ENCODE measurements around the gene PTGER1. TPM values are rescaled to one million over a fixed set of nuclear protein-coding genes. Genes with fewer than 3 reads are reported as not detected.

The PTGER1 gene
- total and polyA plus RNA-seq, 9 of the 15 experiments (the other 6 are each of a cell fraction or from before 2014, with no cell fraction given) = 0.06 to 0.36 (median 0.31) TPM; not detected in 5

- no peak for TF ChIP-seq AFF4 (CRISPR knock-in tag; IDR thresholded peaks at IDR 0.05)
- TF ChIP-seq, protein P1, sequence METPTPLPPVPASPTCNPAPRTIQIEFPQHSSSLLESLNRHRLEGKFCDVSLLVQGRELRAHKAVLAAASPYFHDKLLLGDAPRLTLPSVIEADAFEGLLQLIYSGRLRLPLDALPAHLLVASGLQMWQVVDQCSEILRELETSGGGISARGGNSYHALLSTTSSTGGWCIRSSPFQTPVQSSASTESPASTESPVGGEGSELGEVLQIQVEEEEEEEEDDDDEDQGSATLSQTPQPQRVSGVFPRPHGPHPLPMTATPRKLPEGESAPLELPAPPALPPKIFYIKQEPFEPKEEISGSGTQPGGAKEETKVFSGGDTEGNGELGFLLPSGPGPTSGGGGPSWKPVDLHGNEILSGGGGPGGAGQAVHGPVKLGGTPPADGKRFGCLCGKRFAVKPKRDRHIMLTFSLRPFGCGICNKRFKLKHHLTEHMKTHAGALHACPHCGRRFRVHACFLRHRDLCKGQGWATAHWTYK (CRISPR knock-in tag; IDR thresholded peaks at IDR 0.05) = 0 out of 2 replicates have a peak, but pooled peaks have one; percentile 65
- no peak for TF ChIP-seq SRSF3 (IDR thresholded peaks at IDR 0.05; ENCODE audit: insufficient read depth, low read length)
- TF ChIP-seq IFI16 (CRISPR knock-in tag; IDR thresholded peaks at IDR 0.05) = no peak
- TF ChIP-seq SMAD4 (CRISPR knock-in tag; conservative IDR thresholded peaks at IDR 0.05) = peak; percentile 39; the same call in 1 of the 2 replicates
- TF ChIP-seq IRF2 (CRISPR knock-in tag; IDR thresholded peaks at IDR 0.05) = no peak
- no peak for TF ChIP-seq CREBBP (IDR thresholded peaks at IDR 0.05; ENCODE audit: low read depth, low read length)
- TF ChIP-seq U2AF2 (optimal IDR thresholded peaks at IDR 0.05; ENCODE audit: low read depth, low read length) = no peak
- TF ChIP-seq L3MBTL2 (IDR thresholded peaks at IDR 0.05) = peak; percentile 88
- TF ChIP-seq MCM2 (IDR thresholded peaks at IDR 0.05; ENCODE audit: low read depth) = no peak
- TF ChIP-seq TBP (optimal IDR thresholded peaks at IDR 0.05; ENCODE audit: low read depth, low read length) = no peak
- TF ChIP-seq RBM15 (IDR thresholded peaks at IDR 0.05; ENCODE audit: insufficient read depth, low read length) = no peak
- no peak for TF ChIP-seq ZNF384 (IDR thresholded peaks at IDR 0.05; ENCODE audit: low read depth, low read length)
- no peak for TF ChIP-seq TAF7 (tag; IDR thresholded peaks at IDR 0.05)
- no peak for TF ChIP-seq ZNF551 (CRISPR knock-in tag; IDR thresholded peaks at IDR 0.05)
- TF ChIP-seq RBM17 (IDR thresholded peaks at IDR 0.05; ENCODE audit: borderline replicate concordance, low read depth, low read length) = no peak
- TF ChIP-seq ZNF707 (CRISPR knock-in tag; conservative IDR thresholded peaks at IDR 0.05) = no peak
- TF ChIP-seq ZNF592 (IDR thresholded peaks at IDR 0.05) = 0 out of 2 replicates have a peak, but pooled peaks have one; percentile 24
- TF ChIP-seq POLR3A (IDR thresholded peaks at IDR 0.05; ENCODE audit: borderline replicate concordance, extremely low read depth, insufficient read depth, insufficient read length) = no peak
These were observed 2.8 kb downstream of the PTGER1 start (continued) for GRCh38 chr19:14472202-14472938.
